ENCODE measurements around the gene PCDHA8. TPM values are rescaled to one million over a fixed set of nuclear protein-coding genes. Genes with fewer than 3 reads are reported as not detected.

PCDHA8 gene
- not detected for total RNA-seq

GRCh38 chr5:140840978-140841962 lies at the start of gene PCDHA8:
Gene PCDHA8 (plus strand): TSS chr5:140841187. CDS start chr5:140841322, 135 bp downstream.

DNA sequence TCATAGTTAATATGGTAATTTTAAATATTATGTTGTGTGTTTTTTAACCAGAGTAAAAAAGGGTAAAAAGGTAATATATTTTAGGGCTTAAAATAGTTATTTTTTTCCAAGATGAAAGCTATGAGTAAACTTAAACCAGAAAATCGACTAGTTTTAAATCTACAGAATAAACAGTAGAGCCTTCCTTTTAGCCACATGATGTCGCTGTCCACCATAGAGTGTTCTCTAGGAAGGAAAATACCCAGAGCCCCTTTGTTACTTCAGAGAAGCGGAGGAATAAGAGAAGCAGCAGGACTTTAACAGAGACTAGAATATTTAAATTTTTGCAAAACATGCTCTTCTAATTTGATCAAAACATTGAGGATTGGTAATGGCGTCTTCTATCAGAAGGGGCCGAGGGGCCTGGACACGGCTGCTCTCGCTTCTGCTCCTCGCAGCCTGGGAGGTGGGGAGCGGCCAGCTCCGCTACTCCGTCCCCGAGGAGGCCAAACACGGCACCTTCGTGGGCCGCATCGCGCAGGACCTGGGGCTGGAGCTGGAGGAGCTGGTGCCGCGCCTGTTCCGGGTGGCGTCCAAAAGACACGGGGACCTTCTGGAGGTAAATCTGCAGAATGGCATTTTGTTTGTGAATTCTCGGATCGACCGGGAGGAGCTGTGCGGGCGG lies 46.3 kb upstream of the PCDHA8 start, which contains the start of gene PCDHA2:
PCDHA2 (plus strand) TSS at position 258 of the 664 bp plus-strand sequence.

DNA sequence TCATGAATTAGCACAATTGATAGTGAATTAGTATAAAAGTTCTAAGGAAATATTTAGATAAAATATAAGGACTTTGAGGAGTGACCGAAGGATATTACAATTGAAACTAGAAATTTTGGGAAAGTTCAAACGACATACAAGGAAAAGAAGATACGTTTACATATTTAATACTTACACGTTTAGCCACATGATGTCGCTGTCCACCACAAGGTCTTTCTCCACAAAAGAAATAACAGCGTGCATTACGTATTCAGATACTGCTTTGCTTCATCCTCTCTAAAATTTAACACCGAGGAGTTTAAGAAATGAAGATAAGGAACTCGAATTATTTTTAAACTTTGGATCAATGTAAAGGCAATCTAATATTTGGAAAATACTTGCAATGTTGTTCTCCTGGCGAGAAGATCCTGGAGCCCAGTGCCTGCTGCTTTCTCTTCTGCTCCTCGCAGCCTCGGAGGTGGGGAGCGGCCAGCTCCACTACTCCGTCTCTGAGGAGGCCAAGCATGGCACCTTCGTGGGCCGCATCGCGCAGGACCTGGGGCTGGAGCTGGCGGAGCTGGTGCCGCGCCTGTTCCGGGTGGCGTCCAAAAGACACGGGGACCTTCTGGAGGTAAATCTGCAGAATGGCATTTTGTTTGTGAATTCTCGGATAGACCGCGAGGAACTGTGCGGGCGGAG lies 40.0 kb upstream of the PCDHA8 start, which contains the start of gene PCDHA3:
PCDHA3 (plus strand) TSS at position 242 of the 678 bp plus-strand sequence.

DNA sequence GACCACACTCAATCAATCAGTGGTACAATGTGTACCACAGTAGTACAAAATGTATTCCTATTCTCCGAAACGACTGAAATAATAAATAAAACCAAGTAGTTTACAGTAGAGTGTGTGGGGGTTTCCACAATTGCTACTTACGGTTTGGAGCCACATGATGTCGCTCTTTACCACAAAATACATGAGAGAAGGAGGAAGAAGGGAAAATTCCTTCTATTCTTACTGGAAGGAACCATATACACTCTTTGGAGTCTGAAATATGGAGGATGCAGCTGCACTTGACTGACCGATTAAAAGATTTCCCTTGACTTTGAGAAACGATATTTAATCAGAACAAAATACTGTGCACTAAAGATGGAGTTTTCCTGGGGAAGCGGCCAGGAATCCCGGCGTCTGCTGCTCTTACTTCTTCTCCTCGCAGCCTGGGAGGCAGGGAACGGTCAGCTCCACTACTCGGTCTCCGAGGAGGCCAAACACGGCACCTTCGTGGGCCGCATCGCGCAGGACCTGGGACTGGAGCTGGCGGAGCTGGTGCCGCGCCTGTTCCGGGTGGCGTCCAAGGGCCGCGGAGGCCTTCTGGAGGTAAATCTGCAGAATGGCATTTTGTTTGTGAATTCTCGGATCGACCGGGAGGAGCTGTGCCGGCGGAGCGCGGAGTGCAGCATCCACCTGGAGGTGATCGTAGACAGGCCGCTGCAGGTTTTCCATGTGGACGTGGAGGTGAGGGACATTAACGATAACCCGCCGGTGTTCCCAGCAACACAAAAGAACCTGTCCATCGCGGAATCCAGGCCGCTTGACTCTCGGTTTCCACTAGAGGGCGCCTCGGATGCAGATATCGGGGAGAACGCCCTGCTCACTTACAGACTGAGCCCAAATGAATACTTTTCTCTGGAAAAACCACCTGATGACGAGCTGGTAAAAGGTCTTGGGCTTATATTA lies 33.9 kb upstream of the PCDHA8 start, which contains the start of gene PCDHA4:
PCDHA4 (plus strand) TSS at position 235 of the 942 bp plus-strand sequence.

GRCh38 chr5:140821375-140822280 lies 19.4 kb upstream of the PCDHA8 start, which contains the start of gene PCDHA5:
Gene PCDHA5 (plus strand): TSS chr5:140821613.

DNA sequence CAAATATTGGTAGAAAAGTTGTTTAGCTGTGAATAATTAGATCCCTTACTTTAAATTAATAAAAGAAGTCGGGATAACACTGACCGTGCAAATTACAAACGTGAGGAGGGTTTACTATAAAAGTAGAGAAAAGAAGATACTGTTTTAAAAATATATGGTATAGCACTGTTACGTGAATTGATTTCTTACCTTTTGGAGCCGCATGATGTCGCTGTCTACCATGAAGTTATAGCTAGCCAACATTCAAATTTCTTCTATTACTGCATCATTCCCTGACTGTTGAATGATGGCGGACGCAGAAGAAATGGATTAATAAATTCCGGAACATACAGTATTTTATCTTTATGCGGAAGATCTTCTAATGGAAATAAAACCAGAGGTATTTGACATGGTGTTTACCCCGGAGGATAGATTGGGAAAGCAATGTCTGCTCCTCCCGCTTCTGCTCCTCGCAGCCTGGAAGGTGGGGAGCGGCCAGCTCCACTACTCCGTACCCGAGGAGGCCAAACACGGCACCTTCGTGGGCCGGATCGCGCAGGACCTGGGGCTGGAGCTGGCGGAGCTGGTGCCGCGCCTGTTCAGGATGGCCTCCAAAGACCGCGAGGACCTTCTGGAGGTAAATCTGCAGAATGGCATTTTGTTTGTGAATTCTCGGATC lies 13.2 kb upstream of the PCDHA8 start, which contains the start of gene PCDHA6:
PCDHA6 (plus strand) TSS at position 257 of the 658 bp plus-strand sequence; CDS start at position 389, 132 bp downstream.

GRCh38 chr5:140833993-140834392 lies 7.0 kb upstream of the PCDHA8 start, which contains the start of gene PCDHA7:
Gene PCDHA7 (plus strand): TSS chr5:140834269. CDS start chr5:140834384, 115 bp downstream.

GRCh38 chr5:140848139-140849102 lies 7.4 kb downstream of the PCDHA8 start, which contains the start of gene PCDHA9:
Gene PCDHA9 (plus strand): TSS chr5:140848382. CDS start chr5:140848496, 114 bp downstream.

GRCh38 chr5:140855772-140856674 lies 15.0 kb downstream of the PCDHA8 start, which contains the start of gene PCDHA10:
Gene PCDHA10 (plus strand): TSS chr5:140855897. CDS start chr5:140856049, 152 bp downstream.

DNA sequence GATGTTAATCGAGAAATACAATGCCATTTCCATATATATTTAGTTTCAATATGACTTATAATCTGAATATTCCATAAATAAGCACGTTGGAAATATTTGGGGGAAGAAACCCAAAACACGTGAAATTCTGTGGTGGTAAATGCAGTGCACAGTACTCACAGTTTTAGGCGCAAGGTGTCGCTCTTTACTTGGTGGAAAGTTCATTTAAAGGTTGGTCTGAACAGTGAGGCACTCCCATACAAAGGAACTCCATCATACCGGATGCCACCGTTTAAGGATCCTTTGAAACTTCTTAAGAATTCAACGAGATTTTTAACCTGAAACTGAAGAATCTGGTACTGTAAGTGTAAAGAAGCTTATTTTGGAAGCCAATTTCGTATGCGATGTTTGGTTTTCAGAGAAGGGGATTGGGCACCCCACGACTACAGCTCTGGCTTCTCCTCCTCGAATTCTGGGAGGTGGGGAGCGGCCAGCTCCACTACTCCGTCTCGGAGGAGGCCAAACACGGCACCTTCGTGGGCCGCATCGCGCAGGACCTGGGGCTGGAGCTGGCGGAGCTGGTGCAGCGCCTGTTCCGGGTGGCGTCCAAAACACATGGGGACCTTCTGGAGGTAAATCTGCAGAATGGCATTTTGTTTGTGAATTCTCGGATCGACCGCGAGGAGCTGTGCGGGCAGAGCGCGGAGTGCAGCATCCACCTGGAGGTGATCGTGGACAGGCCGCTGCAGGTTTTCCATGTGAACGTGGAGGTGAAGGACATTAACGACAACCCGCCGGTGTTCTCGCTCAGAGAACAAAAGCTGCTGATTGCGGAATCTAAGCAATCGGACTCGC lies 28.0 kb downstream of the PCDHA8 start, which contains the start of gene PCDHA11:
PCDHA11 (plus strand) TSS at position 237 of the 834 bp plus-strand sequence; CDS start at position 384, 147 bp downstream.

DNA sequence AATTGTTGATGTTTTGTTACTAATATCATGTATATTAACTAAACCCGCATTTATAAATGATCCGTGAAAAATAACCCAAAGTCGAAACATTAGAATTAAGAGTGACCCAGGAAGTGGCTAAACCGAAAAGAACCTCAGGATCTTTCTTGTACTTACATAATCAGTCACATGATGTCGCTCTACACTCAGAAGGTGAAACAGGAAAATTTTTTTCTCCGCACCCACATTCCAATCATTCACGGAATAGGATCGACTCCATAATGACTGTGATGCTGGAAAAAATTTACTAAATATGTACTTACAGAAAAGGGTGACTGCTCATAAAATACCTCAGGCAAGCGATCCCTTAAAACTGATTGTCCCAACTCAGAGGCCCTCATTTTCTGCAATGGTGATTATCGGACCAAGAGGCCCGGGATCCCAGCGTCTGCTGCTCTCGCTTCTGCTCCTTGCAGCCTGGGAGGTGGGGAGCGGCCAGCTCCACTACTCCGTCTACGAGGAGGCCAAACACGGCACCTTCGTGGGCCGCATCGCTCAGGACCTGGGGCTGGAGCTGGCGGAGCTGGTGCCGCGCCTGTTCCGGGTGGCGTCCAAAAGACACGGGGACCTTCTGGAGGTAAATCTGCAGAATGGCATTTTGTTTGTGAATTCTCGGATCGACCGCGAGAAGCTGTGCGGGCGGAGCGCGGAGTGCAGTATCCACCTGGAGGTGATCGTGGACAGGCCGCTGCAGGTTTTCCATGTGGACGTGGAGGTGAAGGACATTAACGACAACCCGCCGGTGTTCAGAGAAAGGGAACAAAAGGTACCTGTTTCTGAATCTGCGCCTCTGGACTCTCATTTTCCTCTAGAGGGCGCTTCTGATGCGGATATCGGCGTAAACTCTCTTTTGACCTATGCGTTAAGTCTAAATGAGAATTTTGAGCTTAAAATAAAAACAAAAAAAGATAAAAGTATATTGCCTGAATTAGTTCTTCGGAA lies 34.4 kb downstream of the PCDHA8 start, which contains the start of gene PCDHA12:
PCDHA12 (plus strand) TSS at position 224 of the 981 bp plus-strand sequence; CDS start at position 389, 165 bp downstream.

DNA sequence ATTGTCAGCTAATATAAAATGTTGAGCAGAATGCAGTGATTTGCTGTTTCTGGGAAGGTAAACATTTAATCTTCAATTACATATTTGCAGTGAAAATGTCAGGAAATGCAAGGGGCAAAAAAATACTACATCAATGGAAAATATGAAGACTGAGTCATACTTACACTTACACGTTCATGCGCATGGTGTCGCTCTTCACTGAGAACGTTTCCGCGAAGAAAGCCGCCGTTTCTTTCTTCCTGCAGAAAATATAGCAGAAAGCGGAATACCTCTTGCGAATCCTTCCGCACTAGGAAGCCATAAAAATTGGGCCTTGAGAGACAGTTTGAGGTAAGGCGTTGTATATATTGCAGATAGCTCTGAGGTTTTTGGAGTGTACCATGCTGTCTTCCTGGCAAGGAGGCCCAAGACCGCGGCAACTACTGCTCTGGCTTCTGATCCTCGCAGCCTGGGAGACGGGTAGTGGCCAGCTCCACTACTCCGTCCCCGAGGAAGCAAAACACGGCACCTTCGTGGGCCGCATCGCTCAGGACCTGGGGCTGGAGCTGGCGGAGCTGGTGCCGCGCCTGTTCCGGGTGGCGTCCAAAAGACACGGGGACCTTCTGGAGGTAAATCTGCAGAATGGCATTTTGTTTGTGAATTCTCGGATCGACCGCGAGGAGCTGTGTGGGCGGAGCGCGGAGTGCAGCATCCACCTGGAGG lies 41.1 kb downstream of the PCDHA8 start, which contains the start of gene PCDHA13:
PCDHA13 (plus strand) TSS at position 236 of the 702 bp plus-strand sequence; CDS start at position 381, 145 bp downstream.

